OCI-LY7 (cell line): ENCODE data around the gene PFKFB3. TPM values are rescaled to one million over a fixed set of nuclear protein-coding genes. Genes with fewer than 3 reads are reported as not detected.
"Not testable (repeated sequence)": the region's sequence is repeated elsewhere in the genome, so short reads cannot be mapped to it uniquely, and the experiment has no call there.

ENCODE experiments used
- BruUV-seq: library from RNA; stranded (reverse); fragments of 400-500 nt; replicated peaks from 2 replicates; lab custom pipeline; 2021; lab: Mats Ljungman, UMichigan
- CTCF ChIA-PET: fragments of 300-600 bp; sonication (Branson Sonifier 250); formaldehyde crosslinking; loops from one replicate; lab custom pipeline; 2022; ENCODE audit warnings: antibody characterized with exemption; ENCODE audit not compliant: unreplicated experiment; lab: Charles Lee
- POLR2A ChIA-PET: fragments of 300-600 bp; sonication (Branson Sonifier 250); formaldehyde crosslinking; loops from one replicate; lab custom pipeline; 2022; ENCODE audit warnings: antibody characterized with exemption; lab: Charles Lee
- DNase-seq: peaks from one replicate; pipeline ENCODE4 v3.0.0-alpha.2; 2015; ENCODE audit warnings: low spot score
- H2AFZ ChIP-seq: fragments of 200-600 bp; sonication (generic), shearing (Covaris generic); 2 replicates; pipeline ENCODE4 v1.6.1; 2014; ENCODE audit warnings: mild to moderate bottlenecking, antibody characterized with exemption, low read length, moderate library complexity
- H3K27ac ChIP-seq: fragments of 200-600 bp; sonication (generic); 2 replicates; pipeline ENCODE4 v1.5.1; 2014; ENCODE audit warnings: mixed run types, low read depth, mild to moderate bottlenecking, moderate library complexity, low read length, inconsistent platforms; ENCODE audit not compliant: poor library complexity, severe bottlenecking
- H3K36me3 ChIP-seq: fragments of 200-600 bp; sonication (generic); 2 replicates; pipeline ENCODE4 v1.6.1; 2014; ENCODE audit warnings: mild to moderate bottlenecking, antibody characterized with exemption, low read length, moderate library complexity, mixed read lengths; ENCODE audit not compliant: insufficient read depth
- H3K4me1 ChIP-seq: fragments of 200-600 bp; sonication (generic); 2 replicates; pipeline ENCODE4 v1.5.1; 2014; ENCODE audit warnings: mild to moderate bottlenecking, low read length; ENCODE audit not compliant: insufficient read depth, poor library complexity, severe bottlenecking
- H3K4me2 ChIP-seq: fragments of 200-600 bp; sonication (generic); 2 replicates; pipeline ENCODE4 v1.6.1; 2014; ENCODE audit warnings: mild to moderate bottlenecking, low read length
- H3K4me3 ChIP-seq: fragments of 200-600 bp; sonication (generic); 2 replicates; pipeline ENCODE4 v1.5.1; 2014; ENCODE audit warnings: mild to moderate bottlenecking, low read depth, low read length; ENCODE audit not compliant: poor library complexity, severe bottlenecking
- H3K79me2 ChIP-seq: fragments of 200-600 bp; sonication (generic); 2 replicates; pipeline ENCODE4 v1.6.1; 2016; ENCODE audit warnings: low read depth, mild to moderate bottlenecking, low read length, moderate library complexity, mixed read lengths; ENCODE audit not compliant: insufficient read depth
- H3K9me2 ChIP-seq: fragments of 200-600 bp; sonication (generic); 2 replicates; pipeline ENCODE4 v1.6.1; 2016; ENCODE audit warnings: mild to moderate bottlenecking, low read length, mixed read lengths; ENCODE audit not compliant: insufficient read depth
- H3K9me3 ChIP-seq: fragments of 200-600 bp; sonication (generic); 2 replicates; pipeline ENCODE4 v1.6.1; 2014; ENCODE audit warnings: mild to moderate bottlenecking, mixed run types, low read length, mixed read lengths
- H4K20me1 ChIP-seq: fragments of 200-600 bp; sonication (generic); 2 replicates; pipeline ENCODE4 v1.6.1; 2014; ENCODE audit warnings: mild to moderate bottlenecking, antibody characterized with exemption, low read length, moderate library complexity, mixed read lengths; ENCODE audit not compliant: insufficient read depth
- EZH2phosphoT487 ChIP-seq: fragments of 200-600 bp; sonication (generic); IDR thresholded peaks from 2 replicates; pipeline ENCODE4 v1.6.1; 2018; ENCODE audit warnings: low read depth, borderline replicate concordance, mild to moderate bottlenecking, mixed run types, antibody characterized with exemption, low read length, moderate library complexity, mixed read lengths
- intact Hi-C: fragments of 100-400 bp; cut with micrococcal nuclease; formaldehyde crosslinking; loops from one replicate; pipeline ENCODE4 v1.10.0; 2022; ENCODE audit not compliant: unreplicated experiment
- total RNA-seq, 2 experiments: library from RNA; depleted of rRNA in 1 of 2; stranded (reverse); fragments of >200 nt in 1 of 2; shearing (Covaris generic) in 1 of 2; gene quantifications; 2 replicates each; pipeline ENCODE4 v1.2.3, GENCODE V29; 2014 to 2022
- TF ChIP-seq, protein P1 (sequence below): fragments of 200-600 bp; sonication (generic); conservative IDR thresholded peaks from 2 replicates; pipeline ENCODE4 v1.5.1; 2014; ENCODE audit warnings: mild to moderate bottlenecking, antibody characterized with exemption, low read length, moderate library complexity, mixed read lengths

Gene PFKFB3
- total RNA-seq, 2 experiments from 2014 or later: 33.7 to 50.7 TPM

- Histone ChIP-seq H2AFZ (no peak overlapping the region), H3K9me3 (no peaks in the 10 kb centered on the region), H3K4me2 (no peak overlapping the region), H3K27ac (no peak overlapping the region), H4K20me1 (no peaks in the 10 kb centered on the region), H3K36me3 (no peaks in the 10 kb centered on the region), H3K4me1 (no peaks in the 10 kb centered on the region), H3K79me2 (no peaks in the 10 kb centered on the region), H3K9me2 (no peaks in the 10 kb centered on the region), H3K4me3 (no peak overlapping the region)
- POLR2A ChIA-PET: interaction anchor here (0.7 kb wide), 3 partner anchors 8 to 207 kb away, joined by 3 to 5 read pairs (median 4); no protein-coding TSS in a partner anchor
- TF ChIP-seq, protein P1, sequence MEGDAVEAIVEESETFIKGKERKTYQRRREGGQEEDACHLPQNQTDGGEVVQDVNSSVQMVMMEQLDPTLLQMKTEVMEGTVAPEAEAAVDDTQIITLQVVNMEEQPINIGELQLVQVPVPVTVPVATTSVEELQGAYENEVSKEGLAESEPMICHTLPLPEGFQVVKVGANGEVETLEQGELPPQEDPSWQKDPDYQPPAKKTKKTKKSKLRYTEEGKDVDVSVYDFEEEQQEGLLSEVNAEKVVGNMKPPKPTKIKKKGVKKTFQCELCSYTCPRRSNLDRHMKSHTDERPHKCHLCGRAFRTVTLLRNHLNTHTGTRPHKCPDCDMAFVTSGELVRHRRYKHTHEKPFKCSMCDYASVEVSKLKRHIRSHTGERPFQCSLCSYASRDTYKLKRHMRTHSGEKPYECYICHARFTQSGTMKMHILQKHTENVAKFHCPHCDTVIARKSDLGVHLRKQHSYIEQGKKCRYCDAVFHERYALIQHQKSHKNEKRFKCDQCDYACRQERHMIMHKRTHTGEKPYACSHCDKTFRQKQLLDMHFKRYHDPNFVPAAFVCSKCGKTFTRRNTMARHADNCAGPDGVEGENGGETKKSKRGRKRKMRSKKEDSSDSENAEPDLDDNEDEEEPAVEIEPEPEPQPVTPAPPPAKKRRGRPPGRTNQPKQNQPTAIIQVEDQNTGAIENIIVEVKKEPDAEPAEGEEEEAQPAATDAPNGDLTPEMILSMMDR: no peak
- TF ChIP-seq EZH2phosphoT487: no peak
- intact Hi-C loops: no loop called here
- no TSS peak for BruUV-seq
- no peak for DNase-seq
- CTCF ChIA-PET: no interaction called here
Measured at GRCh38 chr10:6191569-6191968, 11.2 kb upstream of the PFKFB3 start.

DNA sequence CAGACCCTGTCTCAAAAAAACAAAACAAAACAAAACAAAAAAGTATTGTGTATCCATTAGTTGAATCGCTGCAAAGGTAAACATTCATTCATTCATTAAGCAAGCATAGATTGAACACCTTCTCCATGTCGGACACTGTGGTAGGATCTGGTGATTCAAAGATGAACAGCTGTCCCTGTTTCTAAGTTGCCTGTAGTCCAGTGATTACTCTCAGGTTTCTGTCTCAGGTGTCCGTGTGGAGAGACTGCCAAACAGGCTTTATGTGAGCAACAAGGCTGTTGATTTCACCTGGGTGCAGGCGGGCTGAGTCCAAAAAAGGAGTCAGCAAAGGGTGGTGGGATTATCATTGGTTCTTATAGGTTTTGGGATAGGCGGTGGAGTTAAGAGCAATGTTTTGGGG, 9.4 kb upstream of the PFKFB3 start:
- H4K20me1 ChIP-seq, CTCF ChIA-PET, intact Hi-C loops, H2AFZ ChIP-seq, H3K9me2 ChIP-seq, DNase-seq, H3K4me3 ChIP-seq, H3K4me2 ChIP-seq, H3K27ac ChIP-seq, H3K79me2 ChIP-seq, H3K36me3 ChIP-seq, POLR2A ChIA-PET, BruUV-seq, H3K9me3 ChIP-seq: not testable (repeated sequence)
- peaks cover 12% of the 10 kb centered on the region for H3K4me1 ChIP-seq

DNA sequence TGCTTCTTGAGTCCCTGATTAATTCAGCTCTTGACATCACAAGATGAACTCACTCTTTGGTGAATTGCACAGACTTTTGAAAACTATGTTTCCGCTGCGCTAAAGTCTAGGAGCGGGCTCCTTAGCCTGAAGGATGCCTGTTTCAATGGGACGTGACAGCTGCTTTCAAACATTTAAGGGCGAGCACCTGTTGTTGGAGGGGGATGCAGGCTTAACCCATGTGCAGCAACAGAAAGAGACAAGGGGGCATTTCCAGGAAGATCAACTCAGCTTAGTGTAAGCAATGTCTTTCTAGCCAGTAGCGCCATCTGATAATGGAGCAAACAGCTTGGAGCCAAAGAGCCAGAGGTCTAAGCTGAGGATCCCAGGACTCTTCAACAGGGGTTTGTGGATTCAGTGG, 8.4 kb upstream of the PFKFB3 start:
- Histone ChIP-seq H3K4me2 (no peak overlapping the region), H3K9me2 (no peaks in the 10 kb centered on the region), H3K79me2 (no peaks in the 10 kb centered on the region), H3K4me1 (peaks cover 18% of the 10 kb centered on the region), H3K4me3 (no peak overlapping the region), H4K20me1 (no peaks in the 10 kb centered on the region), H2AFZ (no peak overlapping the region), H3K27ac (no peak overlapping the region), H3K36me3 (no peaks in the 10 kb centered on the region), H3K9me3 (no peaks in the 10 kb centered on the region)
- TF ChIP-seq, protein P1: no peak
- no peak for TF ChIP-seq EZH2phosphoT487
- BruUV-seq: no TSS peak
- POLR2A ChIA-PET: interaction anchor here (1.1 to 1.2 kb wide), 2 partner anchors 49 to 215 kb away, joined by 4 read pairs; no protein-coding TSS in a partner anchor
- intact Hi-C loops: no loop called here
- CTCF ChIA-PET: no interaction called here
- DNase-seq: no peak
